GM18498 (cell line): ENCODE data around the gene NEURL2.
"Not testable (repeated sequence)": the region's sequence is repeated elsewhere in the genome, so short reads cannot be mapped to it uniquely, and the experiment has no call there.

ENCODE experiments used
- ATAC-seq: cut with Tn5 transposase; IDR thresholded peaks from one replicate; pipeline ENCODE4 v1.9.1; 2021; ENCODE audit warnings: mild to moderate bottlenecking, moderate library complexity; ENCODE audit not compliant: unreplicated experiment

The NEURL2 gene

GRCh38 chr20:45874576-45874975, 16.4 kb downstream of the NEURL2 start:
- no peak for ATAC-seq

DNA sequence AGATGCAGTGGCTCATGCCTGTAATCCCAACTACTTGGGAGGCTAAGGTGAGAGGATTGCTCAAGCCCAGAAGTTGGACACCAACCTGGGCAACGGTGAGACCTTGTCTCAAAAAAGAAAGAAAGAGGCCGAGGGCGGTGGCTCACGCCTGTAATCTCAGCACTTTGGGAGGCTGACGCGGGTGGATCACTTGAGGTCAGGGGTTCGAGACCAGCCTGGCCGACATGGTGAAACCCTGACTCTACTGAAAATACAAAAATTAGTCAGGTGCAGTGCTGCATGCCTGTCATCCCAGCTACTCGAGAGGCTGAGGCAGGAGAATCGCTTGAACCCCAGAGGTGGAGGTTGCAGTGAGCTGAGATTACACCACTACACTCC, 16.9 kb downstream of the NEURL2 start:
- not testable (repeated sequence) for ATAC-seq

GRCh38 chr20:45873409-45874103, 17.5 kb downstream of the NEURL2 start:
- ATAC-seq: no peak

GRCh38 chr20:45872626-45873025, 18.4 kb downstream of the NEURL2 start:
- ATAC-seq: no peak

DNA sequence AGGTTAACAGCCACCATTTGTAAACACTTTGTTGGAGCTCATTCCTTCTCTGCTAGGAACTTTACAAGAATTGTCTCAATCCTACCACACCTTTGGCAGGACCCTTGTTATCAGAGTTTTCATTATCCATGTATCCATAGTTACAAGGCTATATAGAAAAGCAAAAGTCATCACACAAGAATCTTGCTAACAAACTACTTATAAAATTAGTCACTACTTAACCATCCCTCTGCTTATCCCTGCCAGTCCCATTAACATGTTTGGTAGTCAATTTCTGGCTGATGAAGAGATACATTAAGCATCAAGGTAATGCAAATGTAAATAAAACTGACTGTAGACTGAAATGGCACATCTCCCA, 23.2 kb downstream of the NEURL2 start:
- no peak for ATAC-seq

GRCh38 chr20:45867136-45867818, 23.7 kb downstream of the NEURL2 start:
- no peak for ATAC-seq

DNA sequence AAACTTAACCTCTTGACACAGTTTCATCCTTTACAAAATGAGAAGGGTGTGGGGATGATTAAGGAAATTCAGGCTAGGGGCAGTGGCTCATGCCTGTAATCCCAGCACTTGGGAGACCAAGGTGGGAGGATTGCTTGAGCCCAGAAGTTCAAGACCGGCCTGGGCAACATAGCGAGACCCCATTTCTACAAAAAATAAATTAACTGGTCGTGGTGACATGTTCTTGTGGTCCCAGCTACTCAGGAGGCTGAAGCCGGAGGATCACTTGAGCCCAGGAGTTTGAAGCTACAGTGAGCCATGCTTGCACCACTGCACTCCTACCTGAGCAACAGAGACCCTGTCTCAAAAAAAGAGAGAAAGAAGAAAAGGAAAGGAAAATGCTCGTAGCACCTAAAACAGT, 24.6 kb downstream of the NEURL2 start:
- no peak for ATAC-seq

- ATAC-seq: no peak
These were observed 27.2 kb downstream of the NEURL2 start for GRCh38 chr20:45863543-45864470.

DNA sequence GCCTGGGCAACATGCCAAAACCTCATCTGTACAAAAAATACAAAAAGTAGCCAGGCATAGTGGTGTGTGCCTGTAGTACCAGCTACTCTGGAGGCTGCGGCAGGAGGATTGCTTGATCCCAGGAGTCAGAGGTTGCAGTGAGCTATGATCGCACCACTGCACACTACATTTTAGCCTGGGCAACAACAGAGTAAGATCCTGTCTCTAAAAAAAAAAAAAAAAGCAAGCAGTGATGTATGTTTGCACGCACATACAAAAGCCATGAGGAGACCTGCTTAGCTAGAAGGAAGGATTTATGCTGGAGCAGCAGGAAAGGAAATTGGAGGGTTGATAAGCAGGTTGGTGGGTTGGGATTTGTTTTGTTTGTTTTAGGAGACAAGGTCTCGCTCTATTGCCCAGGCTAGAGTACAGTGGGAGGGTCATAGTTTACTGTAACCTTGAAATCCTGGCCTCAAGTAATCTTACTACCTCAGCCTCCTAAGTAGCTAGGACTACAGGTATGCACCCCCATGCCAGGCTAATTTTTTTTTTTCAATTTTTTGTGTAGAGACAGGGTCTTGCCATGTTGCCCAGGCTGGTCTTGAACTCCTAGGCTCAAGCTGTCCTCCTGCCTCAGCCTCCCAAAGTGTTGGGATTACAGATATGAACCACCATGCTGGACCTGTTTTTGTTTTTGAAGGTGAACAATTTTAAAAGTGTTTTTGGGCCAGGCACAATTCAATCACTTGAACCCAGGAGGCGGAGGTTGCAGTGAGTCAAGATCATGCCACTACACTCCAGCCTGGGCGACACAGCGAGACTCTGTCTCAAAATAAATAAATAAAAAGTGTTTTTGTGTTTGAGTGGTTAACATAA, 29.6 kb downstream of the NEURL2 start:
- ATAC-seq: no peak

DNA sequence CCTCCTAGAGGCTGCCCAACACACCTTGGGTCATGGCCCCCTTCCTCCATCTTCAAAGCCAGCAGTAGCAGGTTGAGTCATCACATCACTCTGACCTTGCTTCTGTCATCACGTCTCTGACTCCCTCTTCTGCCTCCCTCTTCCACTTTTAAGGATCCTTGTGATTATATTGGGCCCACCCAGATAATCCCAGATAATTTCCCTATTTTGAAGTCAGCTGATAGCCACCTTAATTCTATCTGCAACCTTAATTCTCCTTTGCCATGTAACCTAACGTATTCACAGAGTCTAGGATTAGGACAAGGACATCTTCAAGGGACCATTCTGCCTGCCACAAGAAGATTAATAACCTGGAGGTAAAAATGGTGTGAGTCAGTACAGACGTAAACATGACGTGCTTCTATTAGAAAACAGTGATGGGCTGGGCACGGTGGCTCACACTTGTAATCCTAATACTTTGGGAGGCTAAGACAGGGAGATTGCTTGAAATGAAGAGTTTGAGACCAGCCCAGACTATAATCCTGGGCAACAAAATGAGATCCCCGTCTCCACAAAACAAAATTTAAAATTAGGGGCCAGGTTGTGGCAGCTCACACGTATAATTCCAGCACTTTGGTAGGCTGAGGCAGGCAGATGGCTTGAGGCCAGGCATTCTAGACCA, 30.3 kb downstream of the NEURL2 start:
- ATAC-seq: no peak

GRCh38 chr20:45859916-45860315, 31.1 kb downstream of the NEURL2 start:
- ATAC-seq: no peak

DNA sequence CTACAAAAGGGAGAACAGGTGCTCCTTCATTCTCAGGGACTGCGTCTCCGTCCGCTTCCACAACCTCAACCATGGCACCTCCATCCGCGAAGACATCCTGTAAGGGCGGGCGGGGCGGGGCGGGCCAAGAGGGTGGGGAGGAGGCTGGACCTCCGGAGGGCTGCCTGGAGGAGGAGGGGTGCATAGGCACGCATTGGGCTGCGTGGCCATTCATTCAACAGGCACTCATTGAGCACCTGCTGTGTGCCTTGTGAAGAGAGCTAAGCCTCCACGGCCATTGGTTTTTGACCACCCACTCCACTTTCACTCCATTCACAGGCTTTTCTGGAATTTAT, 33.2 kb downstream of the NEURL2 start:
- peak; percentile 25 for ATAC-seq

- peak; percentile 96 for ATAC-seq
These were observed 33.7 kb downstream of the NEURL2 start, which contains the start of the genes ACOT8 and ZSWIM3 for GRCh38 chr20:45857114-45857881. Gene ACOT8, minus strand, starts transcription at chr20:45857392. Its CDS starts 77 bp downstream, at chr20:45857315. Gene ZSWIM3, plus strand, starts transcription at chr20:45857614. Its CDS starts 212 bp downstream, at chr20:45857826.

DNA sequence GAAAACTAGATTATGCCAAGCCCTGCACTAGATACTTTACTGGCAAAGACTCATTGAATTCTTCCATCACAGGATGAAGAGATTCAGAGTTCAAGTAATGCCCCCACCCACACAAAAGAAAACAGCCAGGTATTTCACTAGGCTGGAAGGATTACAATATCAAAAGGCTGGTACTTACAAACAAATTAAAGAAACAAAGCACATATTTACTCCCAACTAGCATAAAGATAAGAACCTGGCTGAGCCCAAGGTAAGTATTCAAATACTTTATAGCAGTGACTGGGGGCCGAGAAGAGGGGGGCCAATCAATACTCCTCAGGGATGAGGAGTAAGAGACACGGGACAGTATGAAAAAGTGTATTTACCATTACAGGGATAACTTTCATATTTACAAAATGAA, 37.5 kb downstream of the NEURL2 start:
- ATAC-seq: no peak

GRCh38 chr20:45852326-45852725, 38.7 kb downstream of the NEURL2 start:
- ATAC-seq: no peak

DNA sequence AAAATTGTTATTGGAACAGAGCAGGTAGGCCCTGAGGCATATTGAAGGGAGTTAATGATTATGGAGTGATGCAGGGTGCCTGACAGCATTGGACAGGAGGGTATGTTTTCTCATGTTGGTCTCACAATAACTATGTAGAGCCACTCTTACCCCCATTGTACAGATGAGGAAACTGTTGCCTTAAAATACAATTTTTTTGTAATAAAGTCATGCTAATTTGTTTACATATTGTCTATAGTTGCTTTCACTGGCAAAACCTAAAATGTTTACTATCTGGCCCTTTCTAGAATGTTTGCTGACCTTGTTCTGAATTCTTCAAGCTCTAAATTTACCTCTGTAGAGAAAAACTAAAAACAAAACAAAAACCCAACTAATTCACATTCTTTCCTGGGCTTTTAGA, 39.5 kb downstream of the NEURL2 start:
- ATAC-seq: no peak

GRCh38 chr20:45850926-45851325, 40.1 kb downstream of the NEURL2 start:
- no peak for ATAC-seq

DNA sequence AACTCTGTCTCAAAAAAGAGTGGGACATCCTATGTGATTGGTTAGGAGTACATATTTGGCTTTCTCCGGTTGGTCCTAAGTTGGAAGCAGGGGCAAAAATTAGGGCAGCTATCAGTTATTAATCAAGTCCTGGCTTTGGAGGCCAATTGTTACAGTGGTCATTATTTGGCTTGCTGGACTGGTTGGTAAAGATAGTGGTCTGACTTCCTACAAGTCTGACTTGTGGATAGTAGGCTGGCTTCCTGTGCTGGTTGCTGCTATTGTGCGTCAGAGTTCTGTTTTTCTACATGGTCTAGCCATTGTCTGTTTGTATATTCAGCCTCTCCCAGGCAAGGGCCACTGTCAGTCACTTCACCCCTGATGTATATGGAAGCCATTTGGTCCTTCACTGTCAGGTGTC, 40.8 kb downstream of the NEURL2 start:
- ATAC-seq: no peak

DNA sequence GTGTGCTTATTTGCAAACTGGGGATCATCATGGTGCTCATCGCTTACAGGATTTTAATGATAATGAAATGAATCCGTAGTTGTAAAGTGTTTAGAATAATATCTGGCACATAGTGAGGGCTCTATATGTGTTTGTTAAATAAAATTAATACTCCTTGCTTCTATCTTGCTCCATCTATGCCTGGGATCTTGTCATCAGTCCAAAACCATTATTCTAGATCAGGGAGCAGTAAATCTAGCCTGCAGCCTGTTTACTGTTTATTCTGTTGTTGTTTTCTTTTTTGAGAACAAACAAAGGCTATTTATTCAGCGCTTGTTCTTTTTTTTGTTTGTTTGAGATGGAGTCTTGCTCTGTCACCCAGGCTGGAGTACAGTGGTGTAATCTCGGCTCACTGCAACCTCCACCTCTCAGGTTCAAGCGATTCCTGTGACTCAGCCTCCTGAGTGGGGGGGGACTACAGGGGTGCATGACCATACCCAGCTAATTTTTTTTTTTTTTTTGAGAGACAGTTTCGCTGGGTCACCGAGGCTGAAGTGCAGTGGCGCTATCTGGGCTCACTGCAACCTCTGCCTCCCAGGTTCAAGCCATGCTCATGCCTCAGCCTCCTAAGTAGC, 41.9 kb downstream of the NEURL2 start:
- ATAC-seq: no peak
